Central memory CD4-positive, alpha-beta T cell (primary cell): ENCODE measurements around the gene IL17D.
"Not testable (repeated sequence)": the region's sequence is repeated elsewhere in the genome, so short reads cannot be mapped to it uniquely, and the experiment has no call there.

Source experiments
- DNase-seq: peaks from one replicate; pipeline ENCODE4 v3.0.0; 2022
- total RNA-seq, 3 experiments: gene quantifications; one replicate each; lab custom pipeline; 2026; lab: John Stamatoyannopoulos, UW

The IL17D gene, protein sequence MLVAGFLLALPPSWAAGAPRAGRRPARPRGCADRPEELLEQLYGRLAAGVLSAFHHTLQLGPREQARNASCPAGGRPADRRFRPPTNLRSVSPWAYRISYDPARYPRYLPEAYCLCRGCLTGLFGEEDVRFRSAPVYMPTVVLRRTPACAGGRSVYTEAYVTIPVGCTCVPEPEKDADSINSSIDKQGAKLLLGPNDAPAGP
- 0.11 to 0.28 (median 0.19) reads per million in 3 experiments for total RNA-seq

DNA sequence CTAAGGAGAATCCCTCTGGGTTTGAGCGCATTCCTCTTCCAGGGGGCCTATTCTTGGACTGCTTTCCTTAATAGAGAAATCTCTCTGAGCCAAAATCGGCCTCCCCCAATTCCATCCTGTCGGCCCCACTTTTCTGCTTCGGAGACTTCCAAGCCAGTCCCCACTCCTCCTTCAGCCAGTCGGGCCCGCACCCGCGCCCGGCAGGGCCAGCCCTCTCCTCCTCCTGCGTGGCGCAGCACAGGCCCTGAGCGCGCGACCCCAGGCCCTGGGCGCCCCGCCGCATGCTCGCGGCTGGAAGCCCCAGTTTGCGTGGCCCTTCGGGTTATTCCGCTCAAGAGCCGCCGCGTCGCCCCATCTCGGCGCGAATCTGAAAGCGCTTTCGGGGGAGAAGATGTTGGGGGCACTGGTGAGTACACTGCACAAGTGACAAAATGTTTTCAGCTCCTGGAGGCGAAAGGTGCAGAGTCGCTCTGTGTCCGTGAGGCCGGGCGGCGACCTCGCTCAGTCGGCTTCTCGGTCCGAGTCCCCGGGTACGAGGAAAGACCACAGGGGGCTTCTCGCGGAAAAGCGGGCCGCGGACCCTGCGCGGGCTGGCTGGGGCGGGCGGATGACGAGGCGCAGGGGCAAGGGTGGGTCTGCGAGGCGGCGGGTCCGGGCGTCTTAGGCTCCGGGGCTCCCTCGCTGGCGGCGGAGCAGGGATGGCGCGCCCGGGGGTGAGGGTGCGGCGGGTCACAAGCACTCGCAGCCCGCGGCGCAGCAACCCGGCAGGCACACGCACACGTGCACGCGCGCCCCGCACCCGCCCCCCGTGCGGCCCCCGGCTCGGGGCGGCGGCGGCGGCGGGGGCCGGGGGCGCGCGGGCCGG lies at the start of gene IL17D:
Gene IL17D, plus strand, starts transcription at position 785 of the 865 bp plus-strand sequence. CDS start 303 bp downstream, outside the sequence.
- DNase-seq = peak; percentile 18

DNA sequence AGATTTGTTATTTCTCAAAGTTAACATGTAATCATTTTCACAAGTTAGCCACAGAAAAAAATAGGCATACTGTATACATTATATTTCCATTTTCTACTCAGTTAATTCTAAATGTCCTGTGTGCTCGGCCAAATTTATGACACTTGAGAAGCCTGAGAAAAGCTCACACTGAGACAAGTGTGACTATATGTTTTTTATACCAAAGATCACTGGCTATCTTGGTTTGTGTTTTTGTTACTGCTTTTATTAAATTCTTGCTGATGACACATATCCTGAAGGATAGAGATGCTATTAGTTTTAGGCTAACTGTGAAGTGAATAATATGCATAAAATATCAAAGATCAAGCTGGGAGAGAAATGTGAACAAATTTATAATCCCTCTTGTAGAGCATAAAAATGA lies 49.3 kb upstream of the IL17D start:
- DNase-seq = no peak

DNA sequence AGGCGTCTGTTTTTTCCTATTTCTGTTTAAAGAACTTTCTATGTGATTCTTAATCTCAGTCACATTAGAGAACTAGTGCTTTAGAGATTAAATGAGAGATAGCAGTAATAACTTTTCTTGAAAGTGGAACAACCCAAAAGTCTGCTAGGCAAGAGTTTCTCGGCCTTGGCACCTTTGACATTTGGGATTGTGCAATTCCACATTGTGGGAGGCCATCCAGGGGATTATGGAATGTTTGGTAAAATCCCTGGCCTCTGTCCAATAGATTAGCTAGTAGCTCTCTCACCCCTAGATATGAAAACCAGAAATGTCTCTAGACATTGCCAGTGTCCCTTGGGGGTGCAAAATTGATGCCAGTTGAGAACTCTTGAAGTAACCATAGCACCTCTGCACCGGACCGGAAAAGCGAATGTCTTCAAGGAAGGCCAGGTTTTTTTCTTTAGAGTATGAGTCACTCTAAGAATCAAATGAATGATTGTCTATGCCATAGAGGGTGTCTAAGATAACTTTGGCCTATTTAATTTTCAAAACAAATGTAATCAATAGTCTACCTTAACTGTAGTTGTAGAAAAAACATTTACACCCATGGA lies 45.0 kb upstream of the IL17D start:
- no peak for DNase-seq

DNA sequence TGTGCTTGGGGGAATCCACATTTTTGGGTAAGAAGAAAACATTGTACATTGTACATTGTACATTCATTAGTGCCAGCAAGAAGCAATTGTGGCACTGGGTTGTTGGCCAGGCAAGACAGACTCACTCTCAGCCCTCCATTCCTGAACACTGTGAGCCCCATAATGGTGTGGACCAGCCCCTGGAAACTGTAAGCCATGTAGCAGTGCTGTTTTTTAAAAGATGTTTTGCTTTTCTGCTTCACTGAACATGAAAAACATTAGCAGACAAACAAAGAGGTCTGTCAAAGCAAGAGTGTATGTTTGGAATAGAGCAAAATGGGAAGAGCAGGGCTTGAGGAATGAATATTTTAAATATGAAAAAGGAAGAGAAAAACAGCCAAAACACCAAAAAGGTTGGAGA lies 39.1 kb upstream of the IL17D start:
- no peak for DNase-seq

DNA sequence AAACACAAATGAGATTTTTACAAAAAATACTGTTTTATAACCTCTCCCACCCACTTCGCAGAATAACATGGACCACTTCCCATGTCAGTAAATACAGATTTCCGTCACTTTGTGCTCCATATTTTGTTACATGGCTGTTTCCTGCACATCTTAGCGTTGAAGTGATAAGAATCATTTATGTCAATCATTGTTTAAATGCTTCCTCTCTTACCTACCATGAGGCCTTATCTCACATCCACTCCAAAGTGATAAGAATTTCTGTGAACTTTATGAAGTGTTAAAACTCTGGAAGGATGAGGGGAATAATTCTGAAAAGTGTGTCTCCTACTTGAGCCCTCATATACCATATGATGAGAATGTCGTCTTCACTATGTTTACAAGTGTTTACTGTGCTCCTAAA lies 36.6 kb upstream of the IL17D start:
- DNase-seq = no peak

DNA sequence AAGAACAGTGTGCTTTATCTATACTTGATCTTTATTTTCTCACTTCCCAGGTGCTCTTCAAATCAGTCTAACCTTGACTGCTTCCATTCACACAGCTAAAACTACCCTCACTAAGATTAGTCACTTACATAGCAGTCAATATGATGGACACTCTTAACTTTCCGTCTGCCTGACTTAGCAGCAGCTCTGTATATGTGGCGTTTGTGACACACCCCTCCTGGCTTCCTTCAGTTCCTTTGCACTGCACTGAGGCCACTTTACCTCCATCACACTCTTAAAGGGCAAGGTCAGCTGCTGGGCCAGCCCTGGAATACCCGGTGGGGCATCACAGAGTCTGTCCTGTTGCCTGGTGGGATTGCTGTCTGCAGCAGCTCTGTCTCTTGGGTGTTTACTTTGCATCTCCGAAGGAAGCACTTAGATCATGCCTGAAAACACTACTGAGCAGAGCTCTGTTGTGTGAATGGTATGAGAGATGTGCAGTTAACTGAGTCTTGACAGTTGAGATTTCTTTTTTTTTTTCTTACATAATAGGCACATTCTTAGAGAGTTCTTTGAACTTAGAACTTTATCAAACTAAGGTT lies 35.6 kb upstream of the IL17D start:
- no peak for DNase-seq

DNA sequence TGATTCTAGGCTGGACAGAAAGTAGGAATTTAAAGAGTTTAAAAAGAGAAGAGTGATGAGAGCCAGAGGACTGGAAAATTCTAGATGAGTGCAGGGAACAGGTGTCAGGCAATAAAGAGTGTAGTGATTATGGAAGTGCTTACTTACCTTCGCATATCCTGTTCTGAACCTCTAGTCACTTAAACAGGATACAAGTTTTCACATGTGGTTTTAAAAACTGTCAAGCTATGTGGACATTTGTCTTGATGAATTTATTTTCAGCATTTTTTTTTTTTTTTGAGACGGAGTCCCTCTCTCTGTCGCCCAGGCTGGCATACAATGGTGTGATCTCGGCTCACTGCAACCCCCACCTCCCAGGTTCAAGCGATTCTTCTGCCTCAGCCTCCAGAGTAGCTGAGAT lies 34.3 kb upstream of the IL17D start:
- DNase-seq = no peak

DNA sequence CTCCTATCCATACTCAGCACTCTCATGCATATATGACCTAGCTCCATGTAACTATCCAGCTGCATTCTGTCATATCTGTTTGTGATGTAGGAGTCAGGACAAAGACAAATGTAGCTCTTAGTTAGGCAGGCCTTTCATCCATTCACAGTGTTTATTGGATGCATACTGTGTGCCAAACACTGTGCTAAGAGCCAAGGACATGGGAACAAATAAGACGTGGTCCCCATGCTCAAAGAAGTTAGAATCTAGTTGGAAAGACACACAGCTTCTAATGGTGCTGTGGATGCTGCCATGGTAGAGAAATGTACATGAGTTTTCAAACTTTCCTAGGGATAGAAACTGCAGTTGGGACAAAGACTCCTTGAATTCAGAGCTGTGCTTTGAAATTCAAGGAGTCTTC lies 31.7 kb upstream of the IL17D start:
- DNase-seq = no peak

DNA sequence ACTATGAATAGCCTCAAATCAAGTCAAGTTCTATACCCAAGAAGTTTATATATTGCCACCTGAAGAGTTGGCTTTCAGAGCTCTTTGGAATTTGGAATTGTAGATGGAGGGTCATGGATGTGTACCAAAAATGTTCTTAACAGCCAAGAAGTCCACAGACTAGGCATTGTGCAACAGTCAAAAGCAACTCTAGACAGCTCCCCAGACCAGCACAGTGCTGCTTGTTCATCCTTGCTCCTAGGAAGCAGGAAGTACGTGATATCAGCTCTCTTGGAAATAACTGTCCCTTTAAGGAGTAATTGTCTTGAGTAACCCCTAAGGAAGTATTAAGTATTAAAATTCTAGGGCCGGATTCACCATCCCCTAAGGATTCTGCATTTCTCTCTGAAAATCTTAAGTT lies 30.7 kb upstream of the IL17D start:
- DNase-seq = no peak

DNA sequence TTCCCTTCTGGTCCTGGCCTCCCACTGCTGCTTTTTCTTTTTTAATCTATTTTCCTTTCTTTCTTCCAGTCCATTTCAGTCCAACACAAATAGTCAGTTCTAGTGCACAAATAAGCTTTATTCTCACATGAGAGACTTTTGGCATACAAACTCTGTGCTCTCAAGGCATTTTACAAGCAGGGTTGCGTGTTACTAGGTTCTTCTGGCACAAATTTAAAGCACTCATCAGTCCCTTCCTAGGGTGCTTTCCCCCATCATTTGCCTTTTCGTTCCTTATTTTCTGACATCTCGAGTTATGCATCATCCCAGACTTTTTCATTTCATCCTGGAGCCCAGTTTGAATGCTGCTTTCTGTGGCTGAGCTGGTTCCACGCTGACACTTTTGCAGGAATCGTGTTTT lies 29.8 kb upstream of the IL17D start:
- DNase-seq = no peak

DNA sequence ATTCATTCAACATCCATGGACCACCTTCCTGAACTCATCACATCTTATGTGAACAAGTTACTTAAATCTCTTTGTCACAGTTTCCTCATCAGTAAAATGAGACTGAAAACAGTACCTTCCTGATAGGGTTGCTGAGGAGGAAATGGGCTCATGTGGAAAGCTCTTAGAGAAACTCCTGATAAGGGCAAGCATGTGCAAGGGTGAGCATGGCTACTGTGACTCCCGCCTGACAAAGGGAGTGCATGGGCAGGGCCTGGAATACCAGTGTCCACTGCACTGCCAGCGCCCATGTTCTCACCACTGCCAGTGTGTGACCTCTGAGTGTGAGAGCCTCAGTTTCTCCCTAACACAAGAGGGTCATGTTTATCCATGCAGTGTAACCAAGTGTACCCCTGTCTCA lies 27.3 kb upstream of the IL17D start:
- no peak for DNase-seq

DNA sequence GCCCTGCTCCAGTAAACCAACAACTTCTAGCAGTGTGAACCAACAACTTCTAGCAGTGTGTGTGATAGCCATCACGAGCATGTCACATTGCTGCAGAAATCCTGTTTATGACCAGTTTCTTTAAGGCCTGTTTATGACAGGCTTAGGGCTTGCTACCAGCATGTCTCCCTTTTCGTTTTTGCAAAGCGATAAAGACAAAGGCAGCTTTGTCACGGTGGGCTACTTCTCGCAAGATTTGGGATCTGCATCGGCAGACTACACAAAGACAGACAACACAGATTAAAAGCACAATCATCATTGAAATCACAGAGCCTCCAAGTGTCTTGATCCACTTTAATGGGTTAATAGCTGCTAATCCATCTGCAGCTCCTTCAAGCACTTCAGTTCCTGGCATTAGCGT lies 24.9 kb upstream of the IL17D start:
- not testable (repeated sequence) for DNase-seq

DNA sequence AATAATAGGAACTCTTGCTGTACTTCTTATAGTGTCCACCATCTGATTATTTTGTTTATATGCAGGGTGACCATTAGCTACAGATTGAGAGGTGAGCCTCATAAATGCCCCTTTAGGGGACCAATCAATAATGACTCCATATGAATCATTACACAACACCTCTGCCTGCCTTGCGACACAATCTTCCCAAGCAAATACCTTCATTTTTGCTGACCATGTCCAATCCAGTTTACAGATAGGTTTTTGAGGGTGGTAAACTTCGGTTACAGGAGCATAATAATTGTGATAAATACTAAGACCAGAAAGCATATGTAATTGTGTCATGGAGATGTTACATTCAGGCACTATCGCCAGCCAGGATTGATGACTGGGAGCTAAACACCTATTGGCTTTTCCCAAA lies 23.6 kb upstream of the IL17D start:
- no peak for DNase-seq

DNA sequence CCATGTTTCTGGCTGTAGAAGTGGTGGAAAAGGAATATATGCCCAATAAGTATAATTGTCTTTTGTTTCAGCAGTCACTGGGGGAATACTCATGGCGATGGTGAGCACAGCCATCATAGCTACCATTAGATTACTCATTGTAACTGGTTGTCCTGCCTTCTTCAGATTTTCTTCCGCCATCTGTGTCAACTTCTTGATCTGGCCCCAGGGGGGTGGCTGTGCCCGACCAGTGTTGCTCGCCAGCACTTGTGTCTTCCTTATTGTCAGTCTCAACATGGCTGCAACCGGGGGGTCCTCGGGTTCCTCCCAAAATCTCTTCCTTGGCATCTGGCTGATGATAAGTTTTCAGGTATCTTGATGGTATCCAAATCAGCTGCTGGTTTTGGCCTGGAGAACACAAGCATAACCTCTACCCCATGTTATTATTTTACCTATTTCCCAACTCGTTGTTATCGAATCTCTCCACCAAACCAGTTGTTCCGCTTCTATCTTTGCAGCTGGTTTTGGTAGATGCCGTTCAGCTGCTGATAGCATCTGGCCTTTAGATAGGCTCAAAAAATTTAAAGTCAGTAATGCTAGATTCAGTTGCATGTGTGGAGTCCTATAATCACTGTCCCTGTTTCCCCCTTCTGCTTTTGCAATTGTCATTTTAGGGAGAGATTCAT lies 23.0 kb upstream of the IL17D start:
- no peak for DNase-seq

DNA sequence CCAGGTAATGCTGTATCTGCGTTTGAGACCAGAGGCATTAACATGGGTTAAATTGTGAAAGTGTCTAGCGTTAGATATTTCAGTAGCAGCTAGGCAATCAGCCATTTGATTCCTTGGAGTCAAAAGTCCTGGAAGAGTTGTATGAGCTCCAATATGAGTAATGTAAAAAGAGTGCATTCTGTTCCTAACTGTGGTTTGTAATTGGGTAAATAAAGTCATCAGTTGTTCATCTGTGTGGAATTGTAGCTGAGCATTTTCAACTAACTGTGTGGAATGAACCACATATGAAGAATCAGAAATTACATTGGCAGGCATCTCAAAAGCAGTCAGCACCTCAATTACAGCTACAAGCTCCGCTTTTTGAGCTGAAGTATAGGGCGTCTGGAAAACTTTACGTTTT lies 22.0 kb upstream of the IL17D start:
- not testable (repeated sequence) for DNase-seq

DNA sequence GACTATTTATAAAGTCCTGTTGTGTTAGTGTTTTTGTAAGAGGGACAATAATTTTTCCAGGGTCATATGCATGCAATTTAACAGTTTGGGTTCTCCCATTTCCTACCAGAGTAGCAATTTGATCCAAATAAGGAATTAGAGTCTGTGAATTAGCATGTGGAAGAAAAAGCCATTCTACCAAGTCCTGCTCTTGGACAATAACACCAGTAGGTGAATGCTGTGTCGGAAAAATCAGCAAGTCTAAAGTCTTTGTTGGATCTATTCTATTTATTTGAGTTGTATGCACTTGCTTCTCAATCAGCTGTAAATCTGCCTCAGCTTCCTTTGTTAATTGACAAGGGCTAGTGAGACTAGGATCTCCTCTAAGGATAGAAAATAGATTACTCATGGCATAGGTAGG lies 21.4 kb upstream of the IL17D start:
- DNase-seq = no peak

DNA sequence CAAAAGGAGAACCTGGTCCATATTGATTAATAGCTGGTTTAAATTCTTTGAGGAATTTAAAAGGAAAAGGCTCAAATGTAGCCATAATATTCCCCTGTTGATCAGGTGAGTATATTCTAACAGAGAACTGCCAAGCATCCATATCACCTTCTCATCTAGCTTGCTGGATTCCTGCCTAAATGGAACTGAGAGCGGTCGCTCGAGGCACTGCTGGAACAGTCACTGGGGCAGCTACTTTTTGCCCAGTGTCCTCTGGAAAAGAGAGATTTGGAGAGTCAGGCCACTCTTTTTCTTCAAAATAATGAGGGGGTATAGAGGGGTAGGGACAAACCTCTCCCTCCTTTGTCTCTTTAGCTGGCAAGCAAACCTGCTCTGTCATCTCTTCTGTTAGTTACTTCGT lies 19.5 kb upstream of the IL17D start:
- DNase-seq = no peak

DNA sequence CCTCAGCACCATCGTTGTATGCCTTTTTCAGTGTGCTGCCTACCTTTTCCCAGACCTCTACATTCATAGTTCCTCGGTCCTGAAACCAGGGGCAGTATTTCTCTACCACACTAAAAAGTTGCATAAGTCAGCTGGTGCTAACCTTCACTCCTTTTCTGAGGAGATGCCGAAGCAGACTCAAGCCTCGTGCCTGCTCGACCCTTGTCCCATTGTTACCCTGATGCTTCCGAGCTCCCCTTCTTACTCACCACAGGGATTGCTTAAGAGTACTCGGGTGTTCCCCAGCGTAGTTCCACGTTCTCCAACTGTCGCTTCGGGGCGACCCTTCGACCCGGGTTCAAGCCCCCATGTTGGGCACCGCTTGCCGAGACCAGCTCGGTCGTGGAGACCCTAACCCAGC lies 19.0 kb upstream of the IL17D start:
- no peak for DNase-seq

DNA sequence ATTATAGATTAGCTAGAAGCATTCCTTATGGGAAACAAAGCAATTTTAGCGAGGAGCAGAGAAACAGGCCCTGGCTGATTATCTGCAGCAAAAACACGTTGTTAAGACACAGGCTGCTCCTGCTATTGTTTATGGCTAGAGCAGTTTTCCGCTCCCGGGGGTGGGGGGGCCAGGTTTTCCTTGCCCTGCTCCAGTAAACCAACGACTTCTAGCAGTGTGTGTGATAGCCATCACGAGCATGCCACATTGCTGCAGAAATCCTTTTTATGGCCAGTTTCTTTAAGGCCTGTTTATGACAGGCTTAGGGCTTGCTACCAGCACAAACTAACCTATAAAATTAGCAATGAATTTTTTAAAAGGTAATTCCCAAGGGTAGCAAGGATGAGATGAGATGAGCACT lies 18.4 kb upstream of the IL17D start:
- DNase-seq = no peak

DNA sequence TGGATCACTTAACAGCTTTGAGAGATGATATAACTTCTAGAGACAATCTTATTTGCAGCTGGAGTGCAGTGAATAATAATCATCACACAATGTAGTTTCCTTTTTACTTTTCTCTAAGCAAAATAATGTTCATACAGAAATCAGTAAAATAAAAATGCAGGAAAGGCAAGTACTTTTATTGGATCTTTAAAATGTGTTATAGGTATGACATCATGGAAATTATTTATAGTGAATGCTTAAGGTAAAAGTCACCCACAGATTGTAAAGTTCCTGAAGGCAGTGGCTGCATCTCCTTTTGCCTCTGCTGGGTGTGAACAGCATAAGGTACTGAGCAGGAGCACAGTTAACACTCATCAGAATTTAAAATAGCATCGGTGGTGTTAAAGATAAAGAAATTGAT lies 17.3 kb upstream of the IL17D start:
- DNase-seq = no peak

DNA sequence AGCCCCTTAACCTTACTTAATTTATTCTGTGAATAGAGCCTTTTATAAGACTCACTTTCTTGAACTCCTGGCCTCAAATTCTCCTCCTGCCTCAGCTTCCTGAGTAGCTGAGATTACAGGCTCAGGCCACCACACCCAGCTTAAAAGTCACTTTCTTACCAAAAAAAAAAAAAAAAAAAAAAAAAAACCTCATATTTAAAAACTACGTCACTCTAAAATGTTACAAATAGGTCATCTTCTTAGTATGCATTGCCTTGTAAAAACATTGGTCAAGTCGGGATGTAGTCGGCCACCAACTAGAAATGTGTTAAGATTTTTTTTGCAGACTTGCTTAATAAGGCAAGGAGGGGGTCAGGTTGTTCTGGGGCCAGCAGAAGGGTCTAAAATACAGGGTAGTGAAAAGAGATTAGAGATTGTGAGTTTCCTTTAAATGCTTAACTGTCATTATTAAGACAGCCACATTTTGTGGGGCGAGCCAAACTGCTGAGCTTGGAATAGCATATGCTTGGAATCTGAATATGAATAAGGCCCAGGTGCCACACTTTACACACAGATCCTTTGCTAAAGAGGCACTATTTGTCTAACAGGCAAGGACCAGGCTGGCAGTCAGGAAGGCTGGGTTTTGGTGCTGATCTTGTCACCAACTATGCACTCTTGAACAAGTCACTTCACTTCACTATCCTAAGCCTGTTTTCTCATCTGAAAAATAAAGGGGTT lies 16.5 kb upstream of the IL17D start:
- DNase-seq = no peak

DNA sequence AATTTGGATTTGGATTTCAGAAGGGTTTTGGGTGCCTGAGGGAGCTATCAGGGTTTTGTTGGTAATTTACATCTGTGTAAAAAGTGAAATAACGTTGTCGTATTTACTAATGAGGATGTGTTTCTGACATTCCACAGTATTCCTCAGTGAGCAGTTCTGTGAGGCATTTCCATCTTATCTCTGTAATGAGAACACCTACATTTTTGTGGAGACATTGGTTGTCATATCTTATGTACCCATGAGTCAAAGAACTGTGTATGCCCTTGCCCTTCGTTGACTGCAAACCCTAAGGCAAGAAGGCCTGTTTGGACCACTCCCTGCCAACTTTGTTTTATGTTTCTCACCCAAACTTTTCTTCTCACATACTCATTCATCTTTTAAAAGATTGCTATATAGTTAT lies 14.2 kb upstream of the IL17D start:
- DNase-seq = no peak
